ENCODE data around the gene FBN3. TPM values are rescaled to one million over a fixed set of nuclear protein-coding genes. Genes with fewer than 3 reads are reported as not detected.

The FBN3 gene
- total RNA-seq, 4 donors from 2014 or later: 0.05 to 0.17 TPM; not detected in 2

GRCh38 chr19:8094336-8094735 lies 55.1 kb downstream of the FBN3 start:
- H3K36me3 ChIP-seq: no peaks in the 10 kb centered on the region
- DNase-seq (ENCODE audit: low spot score in 2 of 2): no peak
- peaks cover 22% of the 10 kb centered on the region for H3K9me3 ChIP-seq
- H3K4me1 ChIP-seq: no peaks in the 10 kb centered on the region
- no peaks in the 10 kb centered on the region for H3K27me3 ChIP-seq
- 89% methylated on average over 6 of the region's 6 CpGs for WGBS
- H3K4me3 ChIP-seq: no peak overlapping the region
- no peak overlapping the region for H3K27ac ChIP-seq
- TF ChIP-seq POLR2AphosphoS5 (IDR thresholded peaks at IDR 0.05) (no peak), POLR2A (IDR thresholded peaks at IDR 0.05) (no peak), EP300 (IDR thresholded peaks at IDR 0.05) (no peak), CTCF (IDR thresholded peaks at IDR 0.05) (no peak)

GRCh38 chr19:8093740-8094139 lies 55.7 kb downstream of the FBN3 start:
- Histone ChIP-seq H3K4me3 (no peak overlapping the region), H3K9me3 (peaks cover 22% of the 10 kb centered on the region), H3K27me3 (no peaks in the 10 kb centered on the region), H3K36me3 (no peaks in the 10 kb centered on the region), H3K27ac (no peak overlapping the region), H3K4me1 (no peaks in the 10 kb centered on the region)
- DNase-seq (ENCODE audit: low spot score in 2 of 2): no peak
- no peak for TF ChIP-seq EP300 (IDR thresholded peaks at IDR 0.05)
- no peak for TF ChIP-seq CTCF (IDR thresholded peaks at IDR 0.05)
- no peak for TF ChIP-seq POLR2AphosphoS5 (IDR thresholded peaks at IDR 0.05)
- no peak for TF ChIP-seq POLR2A (IDR thresholded peaks at IDR 0.05)
- 95% methylated on average over 2 of the region's 2 CpGs for WGBS

- no peaks in the 10 kb centered on the region for H3K4me1 ChIP-seq
- no peak for TF ChIP-seq CTCF (IDR thresholded peaks at IDR 0.05)
- H3K9me3 ChIP-seq: peaks cover 10% of the 10 kb centered on the region
- whole genome bisulfite sequencing: 89% methylated on average over 2 of the region's 2 CpGs
- no peaks in the 10 kb centered on the region for H3K36me3 ChIP-seq
- H3K27ac ChIP-seq: no peak overlapping the region
- peaks cover 5% of the 10 kb centered on the region for H3K27me3 ChIP-seq
- DNase-seq (ENCODE audit: low spot score in 2 of 2): no peak
- H3K4me3 ChIP-seq: no peak overlapping the region
Measured at GRCh38 chr19:8090950-8091349, 58.4 kb downstream of the FBN3 start.

GRCh38 chr19:8089664-8090601 lies 59.5 kb downstream of the FBN3 start:
- Histone ChIP-seq H3K4me3 (no peak overlapping the region), H3K36me3 (no peaks in the 10 kb centered on the region), H3K27ac (no peak overlapping the region), H3K9me3 (peaks cover 2% of the 10 kb centered on the region), H3K4me1 (no peaks in the 10 kb centered on the region), H3K27me3 (peaks cover 5% of the 10 kb centered on the region)
- WGBS: 90% methylated on average over 9 of the region's 19 CpGs
- no peak for TF ChIP-seq POLR2A (IDR thresholded peaks at IDR 0.05)
- TF ChIP-seq CTCF (IDR thresholded peaks at IDR 0.05): no peak
- no peak for TF ChIP-seq EP300 (IDR thresholded peaks at IDR 0.05)
- TF ChIP-seq POLR2AphosphoS5 (IDR thresholded peaks at IDR 0.05): no peak
- no peak for DNase-seq (ENCODE audit: low spot score in 2 of 2)

GRCh38 chr19:8088752-8089663 lies 60.4 kb downstream of the FBN3 start:
- no peaks in the 10 kb centered on the region for H3K36me3 ChIP-seq
- H3K27ac ChIP-seq: no peak overlapping the region
- no peaks in the 10 kb centered on the region for H3K9me3 ChIP-seq
- DNase-seq (ENCODE audit: low spot score in 2 of 2): no peak
- 87% methylated on average over 5 of the region's 8 CpGs for WGBS
- no peaks in the 10 kb centered on the region for H3K4me1 ChIP-seq
- peaks cover 5% of the 10 kb centered on the region for H3K27me3 ChIP-seq
- H3K4me3 ChIP-seq: no peak overlapping the region
- TF ChIP-seq POLR2A (IDR thresholded peaks at IDR 0.05): no peak
